HUDEP-2 (cell line): ENCODE results near the gene TRAPPC1.

ENCODE experiments used
- DNase-seq, 76 experiments: peaks; one replicate each; lab custom pipeline; 2025; ENCODE audit not compliant: unreplicated experiment in 76 of 76; lab: John Stamatoyannopoulos, UW

The TRAPPC1 gene

DNA sequence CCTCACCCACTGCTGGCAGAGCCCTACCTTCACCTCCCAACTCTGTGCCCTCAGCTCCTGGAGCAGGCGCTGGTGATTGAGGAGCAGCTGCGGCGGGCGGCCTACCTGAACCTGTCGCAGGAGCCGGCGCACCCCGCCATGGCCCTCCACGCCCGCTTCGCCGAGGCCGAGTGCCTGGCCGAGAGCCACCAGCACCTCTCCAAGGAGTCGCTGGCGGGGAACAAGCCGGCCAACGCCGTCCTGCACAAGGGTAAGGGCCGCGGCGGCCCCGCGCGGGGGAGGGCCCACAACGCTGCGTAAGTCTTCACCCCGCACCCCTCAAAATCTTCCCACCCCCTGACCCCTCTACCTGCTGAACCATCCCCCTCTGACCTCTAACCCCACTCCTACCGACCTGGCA, 22.7 kb downstream of the TRAPPC1 start:
- DNase-seq, result no peak

DNA sequence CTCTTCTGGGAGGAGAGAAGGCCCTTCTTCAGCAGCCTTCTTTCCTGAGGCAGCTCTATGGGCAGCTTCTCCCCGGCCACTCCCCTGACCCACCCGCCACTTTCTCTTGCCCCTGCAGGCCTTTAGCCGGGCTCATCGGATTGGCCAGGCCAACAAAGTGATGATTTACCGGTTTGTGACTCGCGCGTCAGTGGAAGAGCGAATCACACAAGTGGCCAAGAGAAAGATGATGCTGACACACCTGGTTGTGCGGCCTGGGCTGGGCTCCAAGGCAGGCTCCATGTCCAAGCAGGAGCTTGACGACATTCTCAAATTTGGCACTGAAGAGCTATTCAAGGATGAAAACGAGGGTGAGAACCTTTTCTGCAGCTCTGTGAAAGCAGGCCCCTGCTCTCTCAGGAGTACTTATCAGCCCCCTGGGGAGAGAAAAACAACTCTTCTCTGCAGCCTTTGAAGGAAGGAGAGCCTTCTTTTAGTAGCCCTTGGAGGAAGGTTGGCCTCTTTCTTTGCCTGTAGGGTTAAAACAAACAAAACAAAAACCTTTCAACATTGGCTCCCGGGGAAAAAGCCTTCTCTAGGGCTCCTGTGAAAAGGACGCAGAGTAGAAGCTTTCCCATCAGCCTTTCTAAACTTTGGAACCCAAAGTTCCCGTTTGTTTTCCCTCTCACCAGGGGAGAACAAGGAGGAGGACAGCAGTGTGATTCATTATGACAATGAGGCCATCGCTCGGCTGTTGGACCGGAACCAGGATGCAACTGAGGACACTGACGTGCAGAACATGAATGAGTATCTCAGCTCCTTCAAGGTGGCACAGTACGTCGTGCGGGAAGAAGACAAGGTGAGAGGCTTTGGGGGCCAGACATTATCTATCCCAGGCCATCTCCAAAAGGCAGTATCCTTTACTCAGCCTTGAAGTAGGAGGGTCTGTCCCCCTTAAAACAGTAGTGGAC, 28.3 kb downstream of the TRAPPC1 start:
- DNase-seq, result no peak

DNA sequence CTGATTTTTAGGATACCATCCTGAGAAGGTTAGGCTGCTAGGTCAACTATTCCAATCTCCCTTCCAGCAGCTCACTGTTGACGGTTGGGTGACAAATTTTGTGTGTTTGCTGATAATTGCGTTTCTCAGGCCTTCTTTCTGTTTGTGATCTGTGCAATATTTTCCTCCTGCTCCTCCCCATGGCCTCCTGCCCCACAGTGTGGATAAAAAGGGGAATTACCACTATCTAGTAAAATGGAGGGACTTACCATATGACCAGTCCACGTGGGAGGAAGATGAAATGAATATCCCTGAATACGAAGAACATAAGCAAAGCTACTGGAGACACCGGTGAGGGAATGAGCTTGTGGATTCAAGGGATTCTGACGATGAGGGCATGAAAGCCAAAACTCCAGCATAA, 34.0 kb downstream of the TRAPPC1 start:
- DNase-seq, result peak in 13 of 76 experiments; percentile 4 to 30 (median 18)

DNA sequence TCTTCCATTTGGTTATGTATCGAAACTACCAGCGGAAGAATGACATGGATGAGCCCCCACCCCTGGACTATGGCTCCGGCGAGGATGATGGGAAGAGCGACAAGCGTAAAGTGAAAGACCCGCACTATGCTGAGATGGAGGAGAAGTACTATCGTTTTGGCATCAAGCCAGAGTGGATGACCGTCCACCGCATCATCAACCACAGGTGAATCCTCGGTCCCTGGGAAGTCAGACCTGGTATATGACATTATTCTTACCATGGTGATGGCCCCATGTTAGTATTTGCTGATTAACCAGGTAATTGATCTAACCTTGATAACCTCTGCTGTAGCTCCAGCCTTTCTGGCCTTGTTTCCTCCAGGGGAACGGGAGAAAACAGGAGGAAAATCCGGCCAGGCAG, 34.7 kb downstream of the TRAPPC1 start:
- no peak for DNase-seq

DNA sequence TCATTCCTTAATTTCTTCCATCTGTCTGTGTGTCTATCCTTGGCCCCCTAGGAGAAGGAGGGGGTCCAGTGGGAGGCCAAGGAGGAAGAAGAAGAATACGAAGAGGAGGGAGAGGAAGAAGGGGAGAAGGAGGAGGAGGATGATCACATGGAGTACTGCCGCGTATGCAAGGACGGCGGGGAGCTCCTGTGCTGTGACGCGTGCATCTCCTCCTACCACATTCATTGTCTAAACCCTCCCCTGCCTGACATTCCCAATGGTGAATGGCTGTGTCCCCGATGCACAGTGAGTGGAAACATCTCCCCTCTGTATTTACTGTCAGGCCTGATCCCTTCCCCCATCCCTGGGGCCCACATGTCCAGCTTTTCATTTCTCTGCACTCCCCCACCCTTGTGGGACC, 36.9 kb downstream of the TRAPPC1 start:
- no peak for DNase-seq

DNA sequence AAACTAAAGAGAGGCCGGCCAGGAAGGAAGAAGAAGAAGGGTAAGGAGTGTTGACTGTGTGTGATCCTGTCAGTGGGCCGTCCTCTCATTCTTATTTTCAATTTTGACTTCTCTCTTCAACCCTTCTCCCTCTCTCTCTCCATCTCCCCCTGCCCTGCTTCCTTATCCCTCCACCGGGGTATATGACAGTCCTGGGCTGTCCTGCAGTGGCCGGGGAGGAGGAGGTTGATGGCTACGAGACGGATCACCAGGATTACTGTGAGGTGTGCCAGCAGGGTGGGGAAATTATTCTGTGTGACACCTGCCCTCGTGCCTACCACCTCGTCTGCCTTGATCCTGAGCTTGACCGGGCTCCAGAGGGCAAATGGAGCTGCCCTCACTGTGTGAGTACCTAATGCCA, 37.5 kb downstream of the TRAPPC1 start:
- DNase-seq, result no peak

DNA sequence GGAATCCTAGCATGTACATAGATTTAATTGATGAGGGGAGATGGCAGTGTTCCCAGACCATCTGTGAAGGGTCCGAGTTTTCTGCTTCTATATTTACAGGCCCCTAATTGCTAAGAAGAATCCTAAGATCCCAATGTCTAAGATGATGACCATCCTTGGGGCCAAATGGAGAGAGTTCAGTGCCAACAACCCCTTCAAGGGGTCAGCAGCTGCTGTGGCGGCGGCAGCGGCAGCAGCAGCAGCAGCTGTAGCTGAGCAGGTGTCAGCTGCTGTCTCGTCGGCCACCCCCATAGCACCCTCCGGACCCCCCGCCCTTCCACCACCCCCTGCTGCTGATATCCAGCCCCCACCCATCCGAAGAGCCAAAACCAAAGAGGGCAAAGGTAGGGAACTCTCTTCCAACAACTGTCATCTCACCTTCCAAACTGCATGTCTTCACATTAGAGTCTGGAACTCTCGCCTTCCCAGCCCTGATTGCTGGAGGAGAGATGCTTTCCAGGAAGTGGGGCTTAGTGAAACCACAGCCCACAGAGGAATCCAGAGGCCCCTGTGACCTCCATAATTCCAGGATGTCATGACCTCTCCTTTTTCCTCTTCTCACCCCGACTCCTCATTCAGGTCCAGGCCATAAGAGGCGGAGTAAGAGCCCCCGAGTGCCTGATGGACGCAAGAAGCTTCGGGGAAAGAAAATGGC, 38.4 kb downstream of the TRAPPC1 start:
- DNase-seq, result no peak

DNA sequence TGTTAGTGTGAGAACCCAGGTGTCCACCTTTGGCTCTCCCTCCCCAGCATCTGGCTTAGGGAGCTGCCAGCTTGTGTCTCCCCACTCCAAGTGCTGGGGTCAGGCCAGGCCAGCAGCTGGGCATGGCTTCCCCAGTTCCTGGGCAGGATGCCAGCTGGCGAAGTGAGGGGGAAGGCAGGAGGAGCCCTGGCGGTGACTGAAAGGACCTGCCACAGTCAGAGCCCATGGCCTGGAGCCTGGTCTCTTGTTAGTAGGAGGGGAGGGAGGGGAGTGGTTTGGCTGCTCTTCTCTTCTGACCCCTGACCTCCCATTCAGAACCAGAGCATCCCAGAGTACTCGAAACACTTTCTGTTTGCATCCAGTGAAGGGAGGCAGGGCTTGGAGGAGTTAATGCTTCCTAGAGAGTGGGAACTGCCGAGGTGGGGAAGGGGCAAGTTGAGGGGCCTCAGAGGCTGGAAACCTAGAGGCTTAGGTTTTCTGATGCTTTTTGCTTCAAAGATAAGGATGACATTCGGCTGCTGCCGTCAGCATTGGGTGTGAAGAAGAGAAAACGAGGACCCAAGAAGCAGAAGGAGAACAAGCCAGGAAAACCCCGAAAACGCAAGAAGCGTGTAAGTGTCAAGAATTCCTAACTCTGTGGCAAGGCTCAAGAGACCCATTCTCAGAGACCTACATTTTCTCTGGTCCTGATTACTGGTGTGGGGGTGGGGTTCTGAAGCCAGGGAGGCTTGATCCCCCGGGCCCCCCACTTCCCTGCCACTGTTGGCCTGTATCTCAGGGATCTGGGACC, 42.4 kb downstream of the TRAPPC1 start:
- DNase-seq, result peak in 71 of 76 experiments; percentile 53 to 96 (median 89)

DNA sequence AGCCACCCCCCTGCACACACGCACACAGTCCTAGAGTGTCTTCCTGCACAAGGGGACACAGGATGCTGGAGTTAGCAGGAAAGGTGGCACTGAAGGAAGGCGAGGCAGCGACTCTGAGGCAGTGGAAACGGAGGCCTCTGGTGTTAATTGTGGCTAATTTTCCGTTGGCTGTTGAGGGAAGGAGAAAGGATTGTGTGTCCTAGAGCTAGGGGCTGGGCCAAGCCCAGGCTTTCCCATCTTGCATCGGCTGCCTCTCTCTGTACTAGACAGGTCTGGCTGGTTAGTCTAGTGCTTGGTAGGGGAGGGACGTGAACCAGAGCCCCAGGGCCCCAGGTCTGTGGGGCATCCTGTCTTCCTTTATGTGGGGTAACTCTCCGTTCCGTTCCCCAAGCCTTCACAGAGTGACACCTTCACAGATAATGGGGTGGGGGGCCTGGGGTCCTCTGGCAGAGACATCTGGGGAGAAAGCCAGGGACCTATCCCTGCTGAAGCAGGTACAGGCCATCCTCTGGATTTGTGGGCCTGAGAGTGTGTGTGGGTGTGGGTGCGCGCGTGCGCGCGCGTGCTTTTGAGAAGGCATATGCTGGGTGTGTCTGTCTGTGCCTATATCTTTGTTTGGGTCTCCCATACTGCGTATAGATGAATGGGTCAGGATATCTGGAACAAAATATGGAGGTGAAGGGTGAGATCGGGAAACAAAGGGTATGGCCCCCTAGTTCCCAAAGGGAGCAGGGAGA, 43.4 kb downstream of the TRAPPC1 start, which contains the start of gene CHD3:
CHD3 (plus strand) TSS at position 606 of the 737 bp plus-strand sequence. CDS start 212 bp downstream, outside the sequence.
- DNase-seq, result peak in 1 of 76 experiments; percentile 1

DNA sequence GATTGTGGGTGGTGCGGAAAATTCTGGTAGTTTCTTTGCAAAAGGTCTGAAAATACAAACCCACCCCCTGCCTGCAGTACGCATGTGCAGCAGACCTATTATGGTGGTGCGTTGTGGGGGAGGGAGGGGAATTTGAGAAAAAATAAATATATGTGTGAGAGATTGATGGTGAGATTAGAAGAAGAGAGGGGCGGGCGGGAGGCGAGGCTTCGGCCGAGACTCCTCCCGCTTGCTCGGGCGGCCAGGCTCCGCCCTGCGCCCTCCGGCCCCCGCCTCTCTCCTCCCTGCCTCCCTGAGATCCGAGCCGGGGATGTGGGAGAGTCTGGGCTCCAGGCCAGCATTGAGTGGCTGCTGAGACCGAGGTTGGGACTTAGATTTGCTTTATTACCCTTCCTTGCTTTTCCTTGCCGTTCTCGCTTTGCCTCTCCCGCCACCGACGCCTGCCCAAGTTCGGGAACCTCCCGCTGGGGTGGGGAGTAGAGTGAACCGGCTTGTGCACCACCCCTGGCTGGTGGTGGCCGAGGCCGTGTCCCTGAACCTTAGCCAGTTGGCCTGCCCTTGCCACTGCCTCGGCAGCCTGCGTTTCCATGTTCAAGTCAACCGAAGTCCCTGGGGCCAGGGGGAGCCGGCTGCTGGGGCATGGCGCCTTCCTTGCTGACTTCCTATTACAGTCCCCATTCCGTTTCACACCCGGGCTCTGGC, 44.1 kb downstream of the TRAPPC1 start:
- peak in 72 of 76 experiments; percentile 35 to 98 (median 84) for DNase-seq

DNA sequence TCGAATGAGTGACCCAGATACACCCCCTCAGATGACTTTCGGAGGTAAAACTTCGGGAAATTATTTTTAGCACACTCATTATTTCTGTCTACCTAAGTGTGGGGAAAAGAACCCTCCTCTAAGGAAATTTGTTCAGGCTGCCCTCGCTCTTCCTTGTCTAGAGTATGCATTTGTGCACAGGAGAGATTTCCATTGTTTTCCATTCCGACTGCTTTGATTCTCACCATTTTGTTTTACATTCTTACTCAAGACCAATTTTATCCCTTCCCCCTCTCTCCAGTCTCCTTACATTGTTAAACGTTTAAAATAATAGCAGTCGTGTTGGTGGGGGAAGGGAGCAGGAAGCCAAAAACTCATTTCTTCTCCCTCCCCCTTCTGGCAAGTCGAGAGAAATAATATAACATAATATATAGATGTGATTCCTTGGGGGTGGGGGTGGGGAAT, 44.7 kb downstream of the TRAPPC1 start:
- DNase-seq, result no peak

DNA sequence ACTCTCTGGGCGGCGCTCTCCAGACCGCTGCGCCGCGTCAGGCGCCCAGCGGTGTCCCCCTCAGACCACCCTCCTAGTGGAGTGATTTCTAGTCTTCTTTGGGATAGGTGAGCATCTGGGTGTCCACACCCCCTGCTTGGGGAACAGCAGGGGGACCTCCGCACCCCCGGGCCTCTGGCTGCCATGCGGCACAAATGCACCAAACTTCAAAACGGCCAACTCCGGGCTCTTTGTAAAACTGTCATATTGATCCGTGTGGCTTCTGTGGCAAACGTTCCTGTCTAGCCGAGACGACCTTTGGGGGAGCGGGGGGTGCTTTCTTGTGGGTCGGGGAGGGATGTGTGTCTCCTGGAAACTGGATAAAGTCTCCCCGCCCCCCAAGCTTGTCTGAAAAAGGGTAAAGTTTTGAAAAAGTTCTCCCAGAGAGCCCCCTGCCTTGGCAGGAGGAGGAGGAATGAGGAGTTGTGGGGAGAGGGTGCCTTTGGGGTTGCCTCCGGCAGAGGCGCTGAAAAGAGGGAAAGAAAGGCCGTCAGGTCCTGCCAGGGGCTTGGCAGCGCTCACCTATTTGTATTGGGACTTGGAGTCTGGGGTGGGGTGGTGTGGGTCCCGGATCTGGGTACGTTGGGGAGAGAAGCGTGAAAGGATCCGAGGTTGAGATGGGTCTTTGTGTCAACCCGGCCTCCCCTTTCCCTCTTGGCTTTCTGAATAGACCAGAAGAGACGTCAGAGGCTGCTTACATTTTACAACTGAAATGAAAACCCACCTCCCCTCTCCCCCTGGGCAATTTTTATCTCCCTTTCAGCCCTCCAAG, 45.3 kb downstream of the TRAPPC1 start:
- DNase-seq, result peak in 16 of 76 experiments; percentile 8 to 43 (median 35)

DNA sequence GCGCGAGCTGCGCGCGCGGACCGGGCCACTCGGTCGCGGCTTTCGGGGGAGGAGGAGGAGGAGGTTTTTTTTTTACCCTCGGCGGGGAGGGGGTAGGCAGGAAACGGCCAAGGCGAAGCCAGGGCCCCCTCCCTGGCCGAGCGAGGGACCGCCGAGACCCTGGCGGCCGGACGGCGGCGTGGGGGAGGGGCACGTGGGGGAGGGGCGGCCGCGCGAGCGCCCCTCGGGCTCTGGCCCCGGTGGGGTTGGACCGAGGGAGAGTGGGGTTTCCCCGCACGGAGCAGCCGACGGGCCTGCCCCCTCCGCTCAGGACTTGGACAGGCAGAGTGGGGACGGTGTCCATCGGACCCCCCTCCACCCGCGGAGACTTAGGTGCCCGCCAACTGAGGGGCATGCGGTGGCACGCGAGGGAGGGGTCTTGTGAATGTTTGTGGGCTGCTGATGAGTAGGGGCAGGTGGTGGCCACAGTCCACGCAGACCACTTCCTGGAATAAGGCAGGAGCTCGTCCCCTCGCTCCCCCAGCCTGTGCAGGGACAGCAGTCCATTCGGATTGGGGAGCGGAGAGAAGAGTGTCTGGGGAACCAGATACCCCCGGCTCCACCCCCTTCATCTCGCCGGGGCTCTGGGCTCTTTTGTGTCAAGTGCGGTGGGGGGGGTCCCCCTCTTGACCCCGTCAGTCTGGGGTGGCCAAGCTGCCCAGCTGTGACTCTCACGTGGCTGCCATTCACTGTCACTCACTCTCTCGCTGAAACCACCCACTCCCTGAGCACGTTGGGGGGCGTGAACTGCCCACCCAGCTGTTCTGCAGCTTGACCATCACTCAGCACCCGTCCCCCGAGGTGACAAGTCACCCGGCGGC, 46.1 kb downstream of the TRAPPC1 start:
- peak in 35 of 76 experiments; percentile 5 to 70 (median 30) for DNase-seq

DNA sequence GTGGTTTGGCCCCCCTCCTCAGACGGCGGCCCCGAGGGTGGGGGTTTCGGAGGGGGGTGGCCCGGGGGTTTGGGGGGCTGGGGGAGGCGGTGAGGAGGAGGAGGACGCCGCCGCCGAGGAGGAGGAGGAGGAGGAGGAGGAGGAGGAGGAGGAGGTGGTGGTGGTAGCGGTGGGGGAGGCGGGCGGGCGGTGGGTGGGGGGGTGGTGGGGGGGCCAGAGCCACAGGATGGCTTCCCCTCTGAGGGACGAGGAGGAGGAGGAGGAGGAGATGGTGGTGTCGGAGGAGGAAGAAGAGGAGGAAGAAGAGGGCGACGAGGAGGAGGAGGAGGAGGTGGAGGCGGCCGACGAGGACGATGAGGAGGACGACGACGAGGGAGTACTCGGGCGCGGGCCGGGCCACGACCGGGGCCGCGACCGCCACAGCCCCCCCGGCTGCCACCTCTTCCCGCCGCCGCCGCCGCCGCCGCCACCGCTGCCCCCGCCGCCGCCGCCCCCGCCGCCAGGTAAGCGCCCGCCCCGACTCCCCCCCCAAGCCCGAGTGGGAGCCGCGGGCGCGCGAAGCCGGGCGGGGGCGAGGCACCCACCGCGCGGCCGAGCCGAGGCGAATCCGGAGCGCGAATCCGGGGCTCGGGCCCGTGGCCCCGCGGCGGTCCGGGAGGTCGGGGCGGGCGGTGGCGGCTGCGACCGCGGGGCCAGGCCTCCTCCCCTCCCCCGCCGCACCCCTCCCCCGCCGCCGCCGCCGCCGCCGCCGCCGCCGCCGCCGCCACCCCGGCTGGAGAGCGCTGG, 47.0 kb downstream of the TRAPPC1 start:
- peak in 9 of 76 experiments; percentile 7 to 37 (median 17) for DNase-seq

DNA sequence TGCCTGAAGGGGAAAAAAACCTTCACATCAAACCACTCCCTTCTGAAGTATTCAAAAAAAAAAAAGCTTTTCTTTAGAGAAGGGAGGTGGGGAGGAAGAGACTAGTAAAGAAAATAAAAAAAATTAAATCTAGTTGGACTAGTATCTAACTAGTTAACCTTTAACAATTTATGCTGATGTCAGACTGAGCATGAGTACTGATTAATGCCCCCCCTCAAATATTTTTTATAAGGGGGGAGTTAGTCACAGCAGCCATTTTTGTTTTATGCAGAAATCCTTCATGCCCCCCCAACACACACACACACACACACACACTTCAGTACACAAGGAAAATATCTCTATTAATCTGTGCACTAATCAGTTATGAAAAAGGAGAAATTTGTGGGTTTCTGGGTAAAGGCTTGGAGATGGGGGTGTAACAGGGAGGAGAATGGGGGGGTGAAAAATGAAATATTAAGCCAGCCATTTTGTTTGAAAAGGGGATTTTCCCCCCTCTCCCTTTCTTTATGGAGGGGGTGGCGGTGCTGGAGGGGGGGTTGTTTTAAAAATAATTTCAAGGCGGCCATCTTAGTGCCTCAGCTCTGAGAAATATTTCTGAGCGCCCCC, 47.9 kb downstream of the TRAPPC1 start:
- DNase-seq, result peak in 4 of 76 experiments; percentile 4 to 34 (median 6)

DNA sequence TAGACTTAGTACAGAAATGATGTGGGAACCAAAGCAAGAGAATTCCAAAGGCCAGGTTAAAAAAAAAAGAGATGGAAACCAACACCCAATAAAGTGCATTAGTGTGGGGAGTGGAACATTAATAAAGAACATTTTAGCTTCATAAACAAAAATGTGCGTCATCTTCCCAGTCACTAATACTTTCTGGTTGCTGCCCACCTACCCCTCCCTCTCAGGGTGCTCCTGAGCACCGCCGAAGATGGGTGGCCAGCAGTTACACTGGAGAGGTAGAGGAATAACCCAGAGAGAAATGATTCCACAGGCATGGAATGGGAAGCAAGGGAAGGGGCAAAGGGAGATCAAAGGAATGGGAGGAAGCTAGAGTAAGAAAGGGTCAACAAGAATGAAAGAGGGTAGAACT, 49.1 kb downstream of the TRAPPC1 start:
- DNase-seq, result no peak
